ENCODE results near the gene EPC1.
A peak's percentile ranks its signal among the peaks of the same experiment; 100 is the strongest.
"Not testable (repeated sequence)": the region's sequence is repeated elsewhere in the genome, so short reads cannot be mapped to it uniquely, and the experiment has no call there.

The EPC1 gene

DNA sequence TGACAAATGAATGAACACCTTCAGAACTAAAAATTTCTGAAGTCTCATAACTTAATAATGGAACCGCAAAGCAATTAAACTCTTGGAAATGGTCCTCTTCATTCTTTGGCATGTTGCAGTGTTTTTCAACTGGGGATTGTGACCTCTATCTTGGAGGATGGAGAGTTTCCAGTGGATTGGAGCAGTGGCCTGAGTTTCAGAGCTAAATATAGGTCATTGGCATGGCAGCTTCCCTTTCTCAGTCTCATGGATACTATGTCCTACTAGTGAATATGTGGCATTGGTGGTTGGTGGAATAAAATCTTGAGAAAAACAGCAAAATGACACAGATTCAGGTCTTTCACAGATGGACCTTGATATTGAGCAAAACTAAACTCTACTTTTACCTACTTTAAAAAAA is 24.1 kb upstream of the EPC1 start:
- DNase-seq (ENCODE audit: low spot score): no peak

DNA sequence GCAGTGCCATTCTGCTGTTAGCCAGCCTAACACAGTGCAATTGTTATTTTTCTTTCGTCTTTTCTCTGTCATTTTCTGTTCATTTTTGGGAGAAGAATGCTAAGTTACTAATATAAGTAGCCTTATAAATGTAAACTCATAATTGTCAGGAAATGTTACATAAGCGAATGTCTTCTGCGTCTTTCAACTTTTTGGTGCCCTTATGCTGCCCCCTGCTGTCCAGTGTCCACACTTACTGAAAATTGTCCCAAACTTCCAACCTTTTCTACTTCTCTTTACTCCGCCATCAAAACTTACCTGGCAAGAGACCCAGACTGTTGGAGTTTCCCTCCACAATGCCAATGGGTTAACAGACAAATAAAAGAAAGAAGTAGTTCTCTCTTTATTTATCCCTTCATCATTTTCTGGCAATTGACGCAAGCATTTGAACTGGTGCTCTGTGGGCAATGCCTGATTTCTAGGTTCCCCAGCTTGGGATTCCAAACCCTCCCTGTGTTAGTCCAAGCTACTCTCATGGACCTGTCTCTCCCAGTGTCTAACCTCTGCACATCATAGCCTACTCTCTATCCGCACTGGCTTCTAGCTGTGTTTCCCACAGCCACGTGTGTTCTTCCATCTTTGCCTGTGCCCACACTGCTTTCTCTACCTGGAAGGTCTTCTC is 21.0 kb upstream of the EPC1 start:
- DNase-seq (ENCODE audit: low spot score): peak; percentile 64

DNA sequence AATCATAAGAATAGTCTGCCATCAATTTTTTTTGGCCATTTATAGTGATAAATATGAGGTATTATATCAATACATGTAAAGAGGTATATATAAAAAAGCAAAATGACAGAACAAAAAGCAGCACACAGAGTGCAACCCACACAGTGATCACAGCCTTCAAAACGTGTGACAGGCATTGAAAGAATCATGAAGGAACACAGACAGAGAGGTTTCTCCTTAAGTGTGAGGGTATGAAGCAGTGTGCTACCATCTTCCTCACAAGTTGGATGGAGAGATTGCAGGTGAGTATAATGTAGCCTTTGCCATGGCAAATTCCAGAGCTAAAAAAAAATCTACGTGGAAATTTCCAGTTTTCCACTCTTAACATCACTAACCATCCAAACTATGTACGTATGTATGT is 19.6 kb upstream of the EPC1 start:
- no peak for DNase-seq (ENCODE audit: low spot score)

DNA sequence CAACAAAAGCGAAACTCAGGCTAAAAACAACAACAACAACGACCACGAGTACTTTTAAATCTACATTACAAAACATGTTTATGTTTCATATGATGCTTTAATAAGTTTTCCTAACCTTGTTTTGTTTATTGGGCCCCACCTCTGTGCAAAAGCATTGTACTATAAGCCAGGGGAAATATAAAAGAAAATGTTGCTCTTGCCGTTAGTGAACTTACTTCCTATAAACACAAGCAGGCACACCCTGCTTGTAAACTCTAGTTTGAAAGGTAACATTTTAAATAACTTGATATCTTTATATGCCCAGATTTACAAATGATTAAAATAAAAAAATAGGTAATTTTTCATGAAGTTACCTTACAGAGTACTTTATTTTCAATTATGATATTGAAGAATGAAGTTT is 19.2 kb upstream of the EPC1 start:
- DNase-seq (ENCODE audit: low spot score): no peak

DNA sequence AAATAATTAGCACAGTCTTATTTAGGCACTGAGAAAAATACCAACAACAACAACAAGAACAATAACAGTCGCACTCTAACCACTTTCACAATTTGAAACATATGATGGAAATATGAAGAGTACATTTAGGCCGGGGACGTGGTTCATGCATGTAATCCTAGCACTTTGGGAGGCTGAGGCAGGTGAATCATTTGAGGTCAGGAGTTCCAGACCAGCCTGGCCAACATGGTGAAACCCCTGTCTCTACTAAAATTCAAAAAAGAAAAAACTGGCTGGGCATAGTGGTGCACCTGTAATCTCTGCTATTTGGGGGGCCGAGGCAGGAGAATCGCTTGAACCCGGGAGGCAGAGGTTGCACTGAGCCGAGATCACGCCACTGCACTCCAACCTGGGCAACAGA is 18.4 kb upstream of the EPC1 start:
- not testable (repeated sequence) for DNase-seq (ENCODE audit: low spot score)

DNA sequence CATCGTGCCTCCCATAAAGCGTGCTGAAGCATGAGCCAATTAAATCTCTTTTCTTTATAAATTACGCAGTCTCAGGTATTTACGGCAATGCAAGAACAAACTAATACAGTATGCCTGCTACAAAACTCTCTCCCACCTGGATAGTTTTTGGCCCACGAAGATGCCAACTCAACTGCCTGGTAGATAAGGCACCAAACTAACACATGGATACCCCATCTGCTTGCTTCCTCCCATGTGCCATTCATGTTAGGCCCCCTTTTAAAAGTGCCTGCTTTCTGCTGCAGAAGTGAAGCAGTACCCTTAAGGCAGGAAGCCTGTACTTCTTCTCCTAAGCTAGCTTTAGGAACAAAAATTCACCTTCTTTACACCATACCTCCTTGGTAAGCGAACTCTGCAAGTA is 15.6 kb upstream of the EPC1 start:
- DNase-seq (ENCODE audit: low spot score): no peak

DNA sequence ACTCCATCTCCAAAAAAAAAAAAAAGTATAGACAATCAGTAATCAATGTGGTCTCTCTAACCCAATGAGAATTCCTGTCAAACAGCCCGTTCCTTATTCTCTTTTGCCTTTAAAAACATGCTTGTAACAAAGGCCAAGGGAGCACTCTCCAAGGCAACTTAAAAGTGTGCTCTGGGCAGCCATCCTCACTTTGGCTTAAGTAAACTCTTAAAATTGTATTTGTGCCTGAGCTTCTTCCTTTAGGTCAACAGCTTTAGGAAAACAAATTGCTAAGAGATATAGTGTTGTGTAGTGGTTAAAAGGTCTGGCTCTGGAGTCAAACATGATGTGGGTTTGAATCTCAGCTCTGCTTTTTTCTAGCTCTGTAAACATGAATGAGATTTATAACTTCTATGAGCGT is 13.9 kb upstream of the EPC1 start:
- DNase-seq (ENCODE audit: low spot score): no peak

DNA sequence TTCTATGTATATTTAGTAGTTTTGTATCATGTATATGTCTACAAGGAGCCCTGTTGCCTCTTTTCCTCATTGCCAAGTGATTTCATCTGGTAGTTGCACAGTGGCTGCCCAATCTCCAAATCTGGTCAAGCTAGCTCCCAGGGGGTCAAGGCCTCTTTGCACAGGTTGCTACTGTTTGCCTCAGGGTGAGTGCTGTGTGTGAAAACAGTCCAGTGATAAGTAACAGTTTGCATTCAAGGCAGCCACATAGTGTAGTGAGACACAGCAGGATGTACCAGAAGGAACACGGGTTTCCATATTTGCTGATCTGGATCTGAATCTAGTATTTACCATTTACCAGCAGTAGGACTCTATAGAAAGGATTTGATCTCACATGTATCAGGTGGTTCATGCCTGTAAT is 13.3 kb upstream of the EPC1 start:
- no peak for DNase-seq (ENCODE audit: low spot score)

DNA sequence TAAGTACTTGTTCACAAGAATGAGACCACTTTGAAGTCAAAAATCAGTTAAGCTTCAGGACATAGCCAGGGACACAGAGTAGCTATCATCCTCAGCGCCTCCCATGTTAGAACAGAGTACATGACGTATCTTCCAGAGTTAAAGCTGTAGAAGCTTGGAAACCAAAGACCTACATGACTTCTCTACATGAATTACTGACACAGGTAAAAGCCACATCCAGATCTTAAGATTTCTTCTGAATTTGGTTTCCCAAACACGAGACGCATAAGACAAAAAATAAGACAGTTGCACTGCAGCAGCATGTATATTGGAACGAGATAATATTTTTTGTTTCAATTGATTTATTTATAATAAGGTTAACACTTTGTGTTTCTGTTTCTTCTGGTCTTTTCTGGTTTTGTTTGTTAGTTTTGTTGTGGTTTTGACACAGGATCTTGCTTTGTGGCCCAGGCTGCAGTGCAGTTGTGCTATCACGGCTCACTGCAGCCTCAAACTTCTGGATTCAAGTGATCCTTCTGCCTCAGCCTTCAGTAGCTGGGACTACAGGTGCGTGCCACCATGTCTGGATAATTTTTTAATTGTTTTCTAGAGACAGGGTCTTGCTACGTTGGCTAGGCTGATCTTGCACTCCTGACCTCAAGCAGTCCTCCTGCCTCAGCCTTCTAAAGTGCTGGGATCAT is 10.2 kb upstream of the EPC1 start:
- no peak for DNase-seq (ENCODE audit: low spot score)

DNA sequence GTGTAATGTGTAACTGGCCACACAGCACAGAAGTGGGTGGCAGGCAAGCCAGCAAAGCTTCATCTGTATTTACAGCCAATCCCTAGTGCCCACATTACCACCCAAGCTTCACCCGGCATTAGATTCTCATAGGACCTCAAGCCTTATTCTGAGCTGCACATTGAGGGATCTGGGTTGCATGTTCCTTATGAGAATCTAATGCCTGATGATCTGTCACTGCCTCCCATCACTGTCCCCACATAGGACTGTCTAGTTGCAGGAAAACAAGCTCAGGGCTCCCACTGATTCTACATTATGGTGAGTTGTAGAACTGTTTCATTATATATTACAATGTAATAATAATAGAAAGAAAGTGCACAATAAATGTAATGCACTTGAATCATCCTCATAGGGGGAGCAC is 7.7 kb upstream of the EPC1 start:
- not testable (repeated sequence) for DNase-seq (ENCODE audit: low spot score)

DNA sequence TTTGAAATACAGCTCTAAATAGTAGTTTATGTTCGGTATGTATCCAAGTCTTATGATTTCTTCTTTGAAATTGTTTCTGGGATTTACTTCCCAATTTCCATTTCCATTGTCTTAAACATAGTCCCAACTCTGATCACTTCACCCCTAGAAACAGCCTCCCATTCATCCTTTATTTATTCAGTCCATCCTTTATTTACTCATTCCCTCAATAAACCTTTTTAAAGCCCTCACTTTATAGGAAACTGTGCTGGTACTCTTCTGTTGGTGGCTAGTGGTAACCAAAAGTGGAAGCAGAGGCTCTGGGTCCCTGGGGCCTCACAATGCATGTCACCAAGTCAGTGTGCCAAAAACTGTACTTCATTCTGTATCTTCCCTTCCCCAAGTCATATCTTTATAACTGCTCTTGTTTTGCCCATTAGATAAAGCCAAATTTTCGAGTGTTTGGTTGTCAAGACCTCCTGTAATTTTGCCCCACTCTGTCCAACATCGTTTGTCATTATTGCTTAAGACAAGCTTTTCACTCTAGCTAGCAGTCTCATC is 3.9 kb upstream of the EPC1 start:
- no peak for DNase-seq (ENCODE audit: low spot score)

DNA sequence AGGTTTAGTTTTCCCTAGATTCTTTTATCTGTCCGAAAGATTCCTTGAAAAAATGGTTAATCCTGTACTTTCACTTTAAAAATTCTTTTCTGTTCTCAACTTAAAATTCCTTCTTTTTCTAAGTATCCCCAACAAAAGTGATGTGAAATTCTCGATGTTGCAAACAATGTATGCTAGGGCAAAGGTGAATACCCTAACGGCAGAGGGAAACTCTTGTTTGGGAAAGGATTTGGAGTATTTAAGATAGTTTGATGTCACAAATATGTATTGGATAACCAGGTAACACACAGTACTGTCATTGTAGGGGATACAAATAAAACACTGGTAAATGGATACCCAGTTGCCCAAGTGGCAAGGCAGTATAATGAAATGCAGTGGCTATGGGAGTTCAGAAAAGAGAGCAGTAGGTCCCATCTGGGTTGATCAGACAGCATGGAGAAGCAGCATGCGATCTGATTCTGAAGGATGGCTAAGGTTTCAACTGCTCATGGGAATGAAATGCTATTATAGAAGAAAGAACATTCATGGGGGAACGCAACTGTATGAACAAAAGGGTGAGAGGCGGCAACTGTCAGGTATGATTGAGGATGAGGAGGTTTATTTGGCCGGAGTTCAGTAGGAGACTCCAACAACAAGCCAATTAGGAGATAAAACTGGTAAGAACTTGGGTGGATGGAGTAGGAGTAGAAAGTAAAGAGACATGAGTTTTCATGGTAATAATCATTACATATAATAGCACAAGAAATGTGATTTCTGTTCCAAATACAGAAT is 3.2 kb upstream of the EPC1 start:
- no peak for DNase-seq (ENCODE audit: low spot score)

DNA sequence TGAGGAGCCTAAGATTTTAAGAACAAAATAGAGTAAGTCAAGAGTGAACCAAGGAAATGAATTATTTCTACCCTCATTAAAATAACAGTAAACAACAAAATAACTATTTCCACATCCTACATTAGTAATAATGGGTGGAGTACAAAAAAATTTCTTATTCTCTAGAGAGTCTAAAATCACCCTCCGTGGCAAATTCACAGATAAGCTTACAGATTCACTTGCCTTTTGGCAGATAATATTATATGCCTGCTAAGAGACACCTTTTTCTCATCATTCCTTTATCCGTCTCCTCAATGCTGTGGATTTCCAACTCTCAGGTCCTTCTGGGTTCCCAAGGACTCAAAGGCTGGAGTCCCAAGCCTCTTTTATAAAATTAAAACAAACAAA is 2.2 kb upstream of the EPC1 start:
- no peak for DNase-seq (ENCODE audit: low spot score)

DNA sequence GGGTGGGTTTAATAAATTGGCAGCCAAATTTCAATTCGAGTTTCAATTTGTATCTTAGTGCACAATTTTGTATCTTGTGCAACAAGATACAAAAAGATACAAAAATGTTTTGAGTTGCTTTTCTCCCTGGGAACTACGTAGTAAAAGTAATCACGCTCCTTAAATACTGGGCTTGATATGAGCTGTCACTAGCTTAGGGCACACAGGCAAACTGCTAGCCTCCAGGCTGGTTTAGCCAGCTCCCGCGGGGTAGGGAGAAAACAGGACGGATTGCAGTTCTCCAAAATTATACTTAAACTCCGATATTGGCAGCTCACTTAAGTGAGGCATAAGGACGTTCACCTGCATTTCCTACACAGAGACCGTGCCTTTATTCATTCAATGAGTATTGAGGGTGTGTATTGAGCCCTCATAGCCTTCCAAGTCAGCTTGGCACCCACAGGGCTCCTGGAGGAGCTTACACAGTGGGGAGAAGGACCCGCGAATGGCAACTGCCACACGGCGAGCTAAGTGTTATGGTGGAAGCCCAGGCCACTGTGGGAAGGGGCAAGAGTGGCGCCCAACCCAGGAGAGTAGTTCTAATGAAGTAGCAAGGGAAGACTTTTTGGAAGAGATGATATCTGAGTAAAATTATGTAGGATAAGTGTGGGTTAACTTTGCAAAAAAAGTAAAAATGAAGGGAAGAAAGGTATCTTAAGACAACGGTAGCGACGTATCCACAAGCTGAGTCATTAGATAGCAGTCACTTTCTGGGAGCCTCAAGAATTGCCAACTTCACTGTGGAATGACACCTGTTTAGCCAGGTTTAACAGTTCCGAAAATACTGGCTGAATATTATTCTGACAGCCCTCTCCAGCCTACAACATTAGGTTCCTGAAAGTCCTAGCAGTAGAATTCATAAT is 1.6 kb upstream of the EPC1 start:
- DNase-seq (ENCODE audit: low spot score): no peak

DNA sequence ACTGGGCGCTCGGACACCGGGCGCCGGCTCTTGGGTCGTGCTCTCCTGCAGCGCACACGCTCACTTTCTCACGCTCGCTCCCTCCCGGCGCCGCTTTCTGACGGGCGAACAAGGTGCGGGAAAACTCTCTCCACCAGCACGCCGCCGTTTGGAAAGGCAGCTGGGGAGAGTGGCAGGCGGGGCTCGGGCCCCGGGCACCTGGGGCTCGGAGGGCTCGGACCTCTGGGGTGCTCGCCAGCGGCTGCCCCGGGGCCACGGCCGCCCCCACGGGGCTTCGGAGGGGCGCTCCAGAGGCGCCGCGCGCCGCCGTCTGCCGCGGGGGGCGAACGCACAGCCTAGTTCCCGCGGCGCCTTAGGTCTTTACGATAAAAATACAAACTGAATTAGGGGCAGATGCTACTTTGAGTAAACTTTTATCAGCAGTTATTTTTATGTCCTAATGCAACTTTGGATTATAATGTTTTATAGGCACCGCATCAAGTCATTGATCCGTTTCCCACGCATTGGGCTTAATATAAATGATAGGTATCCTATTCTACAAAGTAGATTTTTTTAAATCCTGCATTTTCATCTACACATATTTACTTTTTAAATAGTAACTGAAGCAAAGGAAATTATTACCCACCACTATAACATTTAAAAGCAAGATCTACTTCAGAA is 535 bp upstream of the EPC1 start:
- no peak for DNase-seq (ENCODE audit: low spot score)

DNA sequence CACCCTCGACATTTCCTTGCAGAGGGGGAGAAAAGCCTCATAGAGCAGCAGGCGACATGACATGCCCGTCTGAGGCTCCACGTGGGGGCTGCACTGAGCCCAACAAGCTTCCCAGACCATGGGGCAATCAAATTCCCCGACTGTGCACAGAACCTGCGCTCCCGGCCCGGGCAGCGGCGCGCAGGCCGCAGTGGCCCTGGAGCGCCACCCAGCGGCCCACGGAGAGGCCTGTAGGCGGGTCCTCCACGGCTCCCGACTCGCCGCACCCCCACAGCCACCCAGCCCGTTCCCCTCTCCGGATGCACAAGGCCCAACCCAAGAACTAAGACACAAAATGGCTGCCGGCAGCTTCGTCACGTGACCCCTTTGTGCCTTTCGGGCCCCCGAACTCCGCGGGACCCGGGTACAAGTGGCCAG is 816 bp downstream of the EPC1 start:
- DNase-seq (ENCODE audit: low spot score): peak; percentile 92

DNA sequence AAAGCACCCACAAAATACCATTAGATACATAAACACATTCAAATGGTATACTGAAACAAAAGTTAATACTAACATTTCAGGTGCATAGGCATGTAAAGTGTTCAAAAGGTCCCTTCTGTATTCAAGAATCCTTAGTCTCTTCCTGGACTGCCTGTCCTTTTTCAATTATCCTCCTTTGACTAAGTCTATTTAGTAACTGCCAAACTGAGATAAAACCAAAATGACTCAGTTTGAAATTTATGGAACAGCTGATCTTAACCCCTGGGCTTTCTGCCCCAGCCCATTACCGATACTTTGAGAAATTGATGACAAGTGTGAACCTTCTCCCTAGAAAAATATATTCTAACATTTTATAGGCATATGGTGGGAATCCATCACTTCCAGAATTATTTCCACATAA is 5.4 kb downstream of the EPC1 start:
- DNase-seq (ENCODE audit: low spot score): no peak

DNA sequence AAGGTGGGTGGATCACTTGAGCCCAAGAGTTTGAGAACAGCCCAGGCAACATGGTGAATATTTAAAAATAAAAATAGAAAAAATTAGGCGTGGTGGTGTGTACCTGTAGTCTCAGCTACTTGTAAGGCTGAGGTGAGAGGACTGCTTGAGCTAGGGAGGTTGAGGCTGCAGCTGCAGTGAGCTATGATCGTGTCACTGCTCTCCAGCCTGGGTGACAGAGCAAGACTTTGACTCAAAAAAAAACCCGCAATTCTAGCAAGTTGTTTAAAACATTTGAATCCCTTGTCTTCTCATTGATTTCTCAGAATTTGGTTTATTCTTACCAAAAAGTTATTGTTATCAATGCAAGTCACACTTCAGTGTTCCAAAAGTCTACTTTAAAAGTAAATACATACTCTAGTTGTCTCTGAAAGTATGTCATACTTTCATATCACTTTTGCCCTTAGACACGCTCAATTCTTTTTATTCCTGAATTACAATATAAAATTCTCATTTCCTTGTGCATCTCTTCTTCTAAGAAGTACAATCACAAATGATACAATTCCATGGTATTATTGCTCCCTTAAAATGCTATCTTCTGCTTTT is 6.3 kb downstream of the EPC1 start:
- DNase-seq (ENCODE audit: low spot score): no peak

DNA sequence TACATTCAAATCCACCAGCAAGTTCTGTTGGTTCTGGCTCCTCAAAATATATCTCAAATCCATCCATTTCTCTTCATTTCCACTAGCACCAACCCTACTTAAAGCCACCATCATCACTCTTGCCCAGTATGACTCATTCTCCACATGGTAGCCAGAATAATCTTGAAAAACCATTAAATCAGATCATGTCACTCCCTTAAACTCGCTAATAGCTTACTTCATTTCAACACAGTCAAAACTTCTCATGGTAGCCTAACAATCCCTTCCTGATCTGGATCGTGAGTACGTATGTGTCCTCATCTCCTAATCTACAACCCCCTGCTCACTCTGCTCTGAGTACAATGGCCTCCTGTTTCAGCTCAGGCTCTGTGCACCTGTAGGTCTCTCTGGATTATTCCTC is 8.7 kb downstream of the EPC1 start:
- no peak for DNase-seq (ENCODE audit: low spot score)

DNA sequence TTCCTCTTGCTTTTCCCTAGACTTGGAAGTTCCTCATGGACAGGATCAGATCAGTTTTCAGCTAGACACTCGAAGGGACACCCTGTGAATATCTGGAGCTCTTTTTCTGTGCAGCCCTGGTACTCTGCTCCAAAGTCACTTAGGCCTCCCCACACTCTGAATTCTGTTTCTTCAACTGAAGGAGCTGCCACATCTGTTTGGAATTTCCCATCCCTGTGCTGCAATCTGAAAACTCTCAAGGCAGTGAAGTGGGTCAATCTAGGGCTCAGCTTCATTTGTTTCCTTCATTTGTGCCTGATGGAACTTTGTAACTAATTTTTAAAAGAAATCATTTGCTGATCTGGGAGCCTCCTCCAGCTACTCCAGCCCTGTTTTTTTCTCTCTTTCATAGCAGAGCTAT is 9.6 kb downstream of the EPC1 start:
- no peak for DNase-seq (ENCODE audit: low spot score)

DNA sequence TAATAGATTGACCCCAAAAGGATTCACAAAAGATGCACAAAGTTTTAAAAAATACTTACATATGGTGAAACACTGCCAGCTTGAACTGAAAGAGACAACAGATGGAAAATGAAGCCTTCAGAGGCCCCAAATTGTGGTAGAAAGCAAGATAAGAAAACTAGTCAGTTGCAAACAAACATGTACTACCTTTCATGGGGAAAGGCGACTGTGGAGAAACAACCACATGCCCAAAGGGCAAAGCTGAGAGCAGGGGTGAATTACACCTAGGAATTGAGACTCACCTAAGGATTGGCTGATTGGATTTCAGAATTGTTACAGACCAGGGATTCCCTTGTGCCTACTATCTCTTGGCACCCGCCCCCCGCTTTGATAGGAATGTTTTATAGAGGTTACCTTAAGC is 13.1 kb downstream of the EPC1 start:
- no peak for DNase-seq (ENCODE audit: low spot score)

Measured in COLO829 (cell line).